GM04503 (cell line): ENCODE results near the gene TRIM46.
"Not testable (repeated sequence)": the region's sequence is repeated elsewhere in the genome, so short reads cannot be mapped to it uniquely, and the experiment has no call there.

Experiments
- DNase-seq: peaks from one replicate; pipeline ENCODE4 v3.0.0-alpha.2; 2012; ENCODE audit warnings: low read depth

TRIM46 gene

GRCh38 chr1:155205035-155205434, 31.4 kb downstream of the TRIM46 start:
- no peak for DNase-seq

- DNase-seq: no peak
These were observed 32.4 kb downstream of the TRIM46 start for GRCh38 chr1:155205969-155206593.

DNA sequence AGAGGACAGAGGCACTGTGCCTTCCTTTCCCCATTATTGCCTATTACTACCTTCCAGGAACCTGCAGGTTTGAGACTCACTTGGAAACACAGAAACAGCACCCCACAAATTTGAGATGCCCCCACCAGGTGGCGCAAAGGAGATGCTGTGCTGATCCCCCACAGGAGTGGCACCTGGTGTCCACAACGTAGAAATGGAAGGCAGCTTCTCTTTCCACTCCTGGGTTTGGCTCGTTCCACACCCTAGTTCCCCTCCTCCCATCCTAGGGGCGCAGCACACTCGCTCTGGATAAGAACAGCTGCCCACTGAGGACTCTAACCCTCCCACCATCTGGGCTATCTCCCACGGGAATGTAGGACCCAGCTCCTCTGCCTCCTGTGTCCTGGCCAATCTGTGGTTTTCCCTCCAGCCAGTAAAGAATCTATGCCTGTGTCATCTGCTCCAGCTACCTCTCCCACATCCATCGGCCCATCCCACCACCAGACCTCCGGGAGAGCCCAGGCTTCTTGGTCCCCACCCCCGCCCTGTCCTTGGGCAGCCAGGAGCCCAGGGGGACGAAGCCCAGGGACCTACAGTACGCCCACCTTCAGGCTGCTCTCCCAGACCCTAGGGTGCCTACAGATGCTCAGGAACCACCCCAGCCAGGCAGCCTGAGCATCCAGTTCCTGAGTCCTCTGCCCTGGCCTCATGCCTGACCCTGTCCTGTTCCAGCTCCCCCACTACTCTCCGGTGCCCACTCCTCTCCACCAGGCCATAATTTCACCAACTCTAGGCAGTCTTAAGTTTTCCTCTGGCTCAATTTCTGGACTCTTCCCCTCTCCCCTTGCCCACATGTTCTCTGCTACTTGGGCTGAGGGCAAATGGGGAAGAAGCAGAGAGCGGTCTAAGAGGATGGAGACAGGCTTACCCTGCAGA, 33.5 kb downstream of the TRIM46 start:
- DNase-seq: no peak

- no peak for DNase-seq
These were observed 34.3 kb downstream of the TRIM46 start, which contains the start of gene THBS3 for GRCh38 chr1:155207806-155208540. TSS of gene THBS3 (minus strand) at chr1:155207897. CDS start at chr1:155207876, 21 bp downstream.

- DNase-seq: no peak
These were observed 35.1 kb downstream of the TRIM46 start, which contains the start of gene MTX1 for GRCh38 chr1:155208541-155209311. TSS of gene MTX1 (plus strand) at chr1:155208695. CDS start at chr1:155208805, 110 bp downstream.

DNA sequence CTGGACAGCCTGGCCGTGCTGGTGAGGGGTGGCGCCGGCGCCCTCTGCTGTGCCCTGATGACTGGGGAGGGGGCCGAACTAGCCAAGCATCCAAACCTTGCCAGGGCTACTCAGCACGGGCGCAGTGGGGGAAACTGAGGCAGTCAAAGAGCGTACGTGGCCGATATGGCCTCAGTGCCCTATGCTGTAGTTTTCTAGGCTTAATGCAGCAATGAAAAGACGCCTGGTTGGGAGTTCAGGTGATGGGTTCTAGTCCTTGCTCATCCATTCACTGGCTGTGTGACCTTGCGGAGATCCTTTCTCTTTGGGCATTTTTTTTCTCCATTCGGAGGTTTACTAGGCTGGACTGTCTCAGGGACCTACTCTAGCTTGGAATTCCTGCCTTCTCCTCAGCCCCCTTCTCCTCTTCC, 35.7 kb downstream of the TRIM46 start:
- DNase-seq: no peak

GRCh38 chr1:155210314-155211104, 36.9 kb downstream of the TRIM46 start:
- DNase-seq: no peak

- not testable (repeated sequence) for DNase-seq
These were observed 37.9 kb downstream of the TRIM46 start for GRCh38 chr1:155211381-155212050.

DNA sequence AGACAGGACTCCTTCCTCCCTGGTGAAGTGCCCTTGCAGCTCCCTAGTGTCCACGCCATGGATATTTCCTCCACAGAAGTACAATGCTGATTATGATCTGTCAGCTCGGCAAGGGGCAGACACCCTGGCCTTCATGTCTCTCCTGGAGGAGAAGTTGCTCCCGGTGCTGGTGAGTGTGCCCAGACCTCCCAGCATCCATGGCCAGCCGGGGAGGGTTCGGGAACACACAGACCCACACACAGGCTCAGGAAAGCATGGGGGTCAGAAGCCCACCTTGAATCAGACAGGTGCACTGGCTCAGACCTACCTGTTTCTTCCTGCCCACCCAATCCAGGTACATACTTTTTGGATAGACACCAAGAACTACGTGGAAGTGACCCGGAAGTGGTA, 38.4 kb downstream of the TRIM46 start:
- not testable (repeated sequence) for DNase-seq

DNA sequence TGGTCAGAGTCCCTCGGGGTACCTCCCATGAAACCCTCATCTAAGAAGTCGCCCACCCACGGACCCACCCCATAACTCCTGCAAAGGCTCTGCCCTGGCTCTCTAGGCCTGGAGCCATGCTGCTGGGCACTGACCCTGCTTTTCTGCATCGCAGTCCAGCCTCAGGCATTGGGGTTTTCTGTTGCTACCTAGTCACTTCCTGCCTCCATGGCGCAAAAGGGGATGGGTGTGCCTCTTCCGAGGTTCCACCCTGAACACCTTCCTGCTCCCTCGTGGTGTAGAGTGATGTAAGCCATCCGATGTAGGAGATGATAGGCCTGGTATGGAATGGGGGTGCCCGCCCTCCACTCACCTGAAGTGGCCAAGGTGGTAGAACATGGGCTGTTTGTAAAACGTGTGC, 41.1 kb downstream of the TRIM46 start:
- not testable (repeated sequence) for DNase-seq

GRCh38 chr1:155218854-155219591, 45.4 kb downstream of the TRIM46 start:
- DNase-seq: no peak

DNA sequence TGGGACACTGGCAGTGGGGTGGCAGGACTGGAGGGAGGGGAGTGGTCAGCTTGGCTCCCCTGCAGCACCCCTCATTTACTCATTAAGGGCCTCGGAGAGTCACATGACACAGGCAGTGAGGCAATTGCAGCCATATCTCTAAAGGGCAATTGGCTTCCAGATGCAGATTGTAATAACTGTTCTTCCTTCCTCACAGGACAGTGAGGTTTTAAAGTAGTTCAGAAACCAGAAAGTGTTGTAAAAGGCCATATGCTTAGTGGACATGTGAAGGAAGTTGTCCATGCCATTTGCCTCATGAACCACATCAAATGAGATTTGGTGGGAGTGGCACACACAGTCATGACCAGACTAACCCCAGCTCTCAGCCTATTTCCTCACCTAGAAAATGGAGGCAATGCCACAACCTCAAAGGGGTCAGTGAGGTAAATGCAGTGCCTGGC, 46.0 kb downstream of the TRIM46 start:
- DNase-seq: no peak

DNA sequence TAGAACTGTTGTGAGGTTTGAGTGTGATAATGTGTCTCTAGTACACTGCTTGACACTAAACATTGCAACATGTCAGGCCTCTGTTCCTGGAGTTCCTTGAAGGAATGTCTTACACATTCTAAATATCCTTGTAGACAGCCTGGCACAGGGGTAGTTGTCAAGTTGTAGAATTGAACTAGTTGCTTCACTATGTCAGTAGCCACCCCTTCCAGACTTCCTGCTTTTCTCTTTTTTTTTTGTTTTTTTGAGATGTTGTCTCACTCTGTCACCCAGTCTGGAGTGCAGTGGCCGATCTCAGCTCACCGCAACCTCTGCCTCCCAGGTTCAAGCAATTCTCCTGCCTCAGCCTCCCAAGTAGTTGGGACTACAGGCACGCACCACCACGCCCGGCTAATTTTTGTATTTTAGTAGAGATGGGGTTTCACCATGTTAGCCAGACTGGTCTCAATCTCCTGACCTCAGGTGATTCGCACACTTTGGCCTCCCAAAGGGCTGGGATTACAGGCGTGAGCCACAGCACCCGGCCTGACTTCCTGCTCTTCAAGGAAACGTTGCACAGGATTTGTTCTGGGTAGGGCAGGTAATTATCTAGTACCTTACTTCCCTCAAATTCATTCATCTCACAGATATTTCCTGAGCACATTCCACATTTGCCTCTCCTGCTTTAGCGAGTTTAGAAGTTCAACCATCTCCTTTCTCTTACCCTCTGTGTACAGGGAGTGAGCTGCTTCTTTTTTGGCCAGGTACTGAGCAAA, 46.7 kb downstream of the TRIM46 start:
- DNase-seq: not testable (repeated sequence)

DNA sequence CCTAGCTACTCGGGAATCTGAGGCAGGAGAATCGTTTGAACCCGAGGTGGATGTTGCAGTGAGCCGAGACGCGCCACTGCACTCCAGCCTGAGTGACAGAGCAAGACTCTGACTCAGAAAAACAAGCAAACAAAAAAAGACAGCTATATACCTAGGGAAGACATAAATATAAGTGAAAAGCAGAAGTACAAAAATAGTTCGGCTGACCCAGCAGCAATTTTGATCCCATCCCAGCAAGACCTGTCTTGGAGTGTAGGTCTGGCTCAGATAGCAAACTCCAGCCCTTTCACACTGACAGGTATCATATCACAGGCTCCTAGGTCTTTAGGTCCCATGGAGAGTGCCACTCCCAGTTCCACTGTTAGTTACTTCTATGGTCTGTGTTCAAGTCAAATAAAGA, 49.4 kb downstream of the TRIM46 start:
- no peak for DNase-seq

DNA sequence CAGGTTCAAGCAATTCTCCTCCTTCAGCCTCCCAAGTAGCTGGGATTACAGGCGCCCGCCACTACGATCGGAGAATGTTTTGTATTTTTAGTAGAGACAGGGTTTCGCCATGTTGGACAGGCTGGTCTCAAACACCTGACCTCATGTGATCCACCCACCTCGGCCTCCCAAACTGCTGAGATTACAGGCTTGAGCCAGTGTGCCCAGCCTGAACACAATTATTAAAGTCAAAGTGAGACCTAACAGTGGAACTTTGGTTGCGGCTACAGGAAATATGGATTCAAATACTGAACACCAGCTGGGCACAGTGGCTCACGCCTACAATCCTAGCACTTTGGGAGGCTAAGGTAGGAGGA, 51.7 kb downstream of the TRIM46 start:
- DNase-seq: not testable (repeated sequence)

DNA sequence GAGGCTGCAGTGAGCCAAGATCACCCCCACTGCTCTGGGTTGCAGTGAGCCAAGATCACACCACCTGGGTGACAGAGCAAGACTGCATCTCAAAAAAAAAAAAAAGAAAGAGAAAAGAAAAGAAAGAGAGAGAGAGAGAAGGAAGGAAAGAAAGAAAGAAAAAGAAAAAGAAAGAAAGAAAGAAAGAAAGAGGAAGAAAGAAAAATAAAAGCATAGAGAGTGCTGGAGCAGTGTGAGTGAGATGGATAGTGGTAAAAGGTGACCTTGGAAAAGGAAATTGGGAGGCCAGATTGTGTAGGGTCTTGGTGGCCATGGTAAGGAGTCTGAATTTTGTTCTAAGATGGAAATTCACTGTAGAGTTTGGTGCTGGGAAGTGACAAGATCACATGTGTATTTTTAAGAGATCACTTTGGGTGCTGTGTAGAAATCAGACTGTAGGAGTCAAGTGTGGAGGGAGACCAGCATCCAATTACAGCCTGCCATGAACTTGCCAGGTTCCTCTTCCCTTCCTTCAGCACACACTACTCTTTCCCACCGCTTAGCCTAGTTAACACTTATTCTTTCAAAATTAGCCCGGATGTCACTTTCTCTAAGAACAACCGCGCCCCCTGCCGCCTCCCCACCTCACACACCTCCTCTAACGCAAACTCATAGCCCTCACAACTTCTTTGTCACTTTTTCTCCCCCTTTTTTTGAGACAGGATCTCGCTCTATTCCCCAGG, 52.7 kb downstream of the TRIM46 start:
- DNase-seq: no peak

GRCh38 chr1:155226910-155227260, 53.2 kb downstream of the TRIM46 start:
- DNase-seq: no peak
